ENCODE data around the gene RFX6. TPM values are rescaled to one million over a fixed set of nuclear protein-coding genes. Genes with fewer than 3 reads are reported as not detected.

RFX6 gene
- total RNA-seq, 1 experiment from 2014 or later: not detected

DNA sequence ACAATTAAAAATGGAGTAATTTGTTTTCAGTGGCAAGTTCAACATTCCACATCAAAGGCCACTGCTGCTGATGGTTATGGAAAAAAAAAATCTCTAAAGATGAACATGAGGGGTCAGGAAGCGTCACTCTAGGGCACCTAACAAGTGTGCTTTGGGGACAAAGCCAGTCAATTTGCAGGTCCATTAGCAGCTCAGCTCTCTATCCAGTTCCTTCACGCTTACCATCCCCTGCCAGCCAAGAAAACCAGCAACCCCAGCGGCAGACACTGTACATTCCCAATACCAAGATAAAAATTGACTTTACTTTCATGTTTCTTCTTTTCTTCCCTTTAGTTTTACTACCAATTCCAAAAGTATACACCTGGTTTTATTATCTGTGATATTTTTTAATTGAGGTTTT, 10.1 kb downstream of the RFX6 start:
- in situ Hi-C loops (cut with HindIII; ENCODE audit: low sequenced_read_pairs): no loop called here
- DNase-seq (ENCODE audit: low spot score): no peak

DNA sequence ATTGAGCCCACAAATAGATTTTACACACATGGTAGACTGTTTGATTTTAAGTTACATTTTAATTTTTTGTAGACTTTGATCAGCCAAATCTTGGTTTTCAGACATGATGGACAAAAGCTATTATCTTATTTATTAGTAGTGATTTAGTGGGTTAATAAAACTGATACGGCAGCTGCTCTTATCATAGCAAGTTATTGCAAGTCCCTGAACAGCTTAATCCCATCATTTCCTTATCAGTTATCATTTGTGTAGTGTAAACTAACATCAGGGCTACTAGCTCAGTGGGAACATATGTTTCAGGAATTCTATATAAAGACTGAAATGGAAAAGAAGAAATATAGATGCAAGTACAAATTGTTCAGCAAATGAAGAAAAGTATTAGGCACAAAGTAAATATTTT, 10.9 kb downstream of the RFX6 start:
- in situ Hi-C loops (cut with HindIII; ENCODE audit: low sequenced_read_pairs): no loop called here
- no peak for DNase-seq (ENCODE audit: low spot score)

DNA sequence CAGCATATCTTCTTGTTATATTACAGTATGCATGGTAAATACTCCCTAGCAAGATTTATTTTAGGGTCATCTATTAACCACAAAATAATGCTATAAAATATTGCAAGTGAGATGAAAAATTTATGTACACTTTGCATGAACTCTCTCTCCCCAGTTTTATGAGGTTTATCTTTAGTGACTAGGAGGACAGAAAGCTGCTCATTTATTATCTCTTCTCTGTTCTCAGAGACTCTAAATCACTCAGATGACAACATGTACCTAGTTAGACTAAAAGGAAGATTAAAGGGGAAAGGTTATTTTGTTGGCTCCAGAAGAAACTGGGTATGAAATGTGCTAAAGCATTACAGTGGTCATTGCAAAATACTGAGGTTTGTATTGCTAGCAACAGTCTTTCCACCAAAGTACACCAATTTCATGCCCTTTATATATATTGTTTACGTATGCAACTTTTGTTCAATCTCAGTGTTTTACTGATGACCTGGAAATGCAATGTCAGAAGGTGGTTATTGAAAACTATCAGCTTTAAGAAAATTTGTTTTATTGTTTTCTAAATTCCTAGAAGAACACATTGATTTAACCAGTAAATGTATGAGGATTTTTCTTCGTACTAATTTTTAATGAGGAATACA, 11.8 kb downstream of the RFX6 start:
- in situ Hi-C loops (cut with HindIII; ENCODE audit: low sequenced_read_pairs): no loop called here

DNA sequence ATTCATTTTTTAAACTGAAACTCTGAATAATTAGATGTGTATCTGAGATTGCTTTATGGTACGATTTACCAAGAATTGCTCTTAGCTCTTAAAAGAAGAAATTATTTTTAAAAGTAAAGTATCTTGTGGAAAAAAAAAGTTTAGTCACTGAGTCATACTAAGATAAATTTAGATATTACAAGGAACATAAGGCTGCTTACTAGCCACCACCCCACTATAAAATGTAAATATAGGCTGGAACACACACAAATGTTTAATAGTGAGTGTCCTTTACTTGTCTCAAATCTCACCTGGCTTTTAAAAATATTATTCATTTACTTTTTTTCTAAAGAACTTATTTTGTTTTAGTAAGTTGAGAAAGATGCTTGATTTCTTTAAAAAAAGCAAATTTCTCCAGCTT, 17.6 kb downstream of the RFX6 start:
- DNase-seq (ENCODE audit: low spot score): no peak
- in situ Hi-C loops (cut with HindIII; ENCODE audit: low sequenced_read_pairs): no loop called here

More for the DNA sequence above, 11.8 kb downstream of the RFX6 start:
- DNase-seq (ENCODE audit: low spot score): no peak

- no peak for DNase-seq (ENCODE audit: low spot score)
- in situ Hi-C loops (cut with HindIII; ENCODE audit: low sequenced_read_pairs): no loop called here
These were observed 18.9 kb downstream of the RFX6 start for GRCh38 chr6:116895935-116896334.

GRCh38 chr6:116902634-116903033, 25.6 kb downstream of the RFX6 start:
- no peak for DNase-seq (ENCODE audit: low spot score)
- in situ Hi-C loops (cut with HindIII; ENCODE audit: low sequenced_read_pairs): no loop called here

GRCh38 chr6:116922853-116923548, 46.0 kb downstream of the RFX6 start:
- in situ Hi-C loops (cut with HindIII; ENCODE audit: low sequenced_read_pairs): no loop called here
- no peak for DNase-seq (ENCODE audit: low spot score)

GRCh38 chr6:116924245-116924644, 47.2 kb downstream of the RFX6 start:
- in situ Hi-C loops (cut with HindIII; ENCODE audit: low sequenced_read_pairs): no loop called here
- DNase-seq (ENCODE audit: low spot score): no peak

DNA sequence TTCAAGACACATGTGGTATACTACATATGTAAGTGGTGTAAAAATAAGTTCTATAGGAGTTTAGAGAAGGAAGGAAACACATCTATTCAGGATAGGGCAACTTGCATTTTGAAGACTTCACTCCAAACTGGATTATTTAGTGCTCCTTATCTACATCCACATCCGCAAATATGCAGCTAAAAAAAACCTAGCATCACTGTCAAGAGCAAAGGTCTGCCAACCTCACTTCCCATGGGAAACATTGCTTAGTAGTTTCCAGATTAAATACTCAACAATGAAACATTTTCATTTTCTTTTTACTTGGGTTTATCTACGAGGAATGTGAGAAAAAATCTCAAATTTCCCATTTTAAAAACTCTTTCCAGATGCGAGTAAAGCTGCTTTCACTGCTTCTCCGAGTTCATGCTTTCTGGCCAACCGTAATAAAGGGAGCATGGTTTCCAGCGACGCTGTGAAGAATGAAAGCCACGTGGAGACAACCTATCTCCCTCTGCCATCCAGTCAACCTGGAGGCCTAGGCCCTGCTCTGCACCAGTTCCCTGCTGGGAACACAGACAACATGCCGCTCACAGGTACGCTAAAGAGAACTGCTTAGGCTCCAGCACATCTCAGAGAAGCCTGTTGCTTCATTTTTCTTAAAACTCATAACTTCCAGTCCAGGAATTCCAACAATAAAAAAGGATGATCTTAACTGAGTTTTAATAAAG, 48.2 kb downstream of the RFX6 start:
- DNase-seq (ENCODE audit: low spot score): no peak
- in situ Hi-C loops (cut with HindIII; ENCODE audit: low sequenced_read_pairs): no loop called here

DNA sequence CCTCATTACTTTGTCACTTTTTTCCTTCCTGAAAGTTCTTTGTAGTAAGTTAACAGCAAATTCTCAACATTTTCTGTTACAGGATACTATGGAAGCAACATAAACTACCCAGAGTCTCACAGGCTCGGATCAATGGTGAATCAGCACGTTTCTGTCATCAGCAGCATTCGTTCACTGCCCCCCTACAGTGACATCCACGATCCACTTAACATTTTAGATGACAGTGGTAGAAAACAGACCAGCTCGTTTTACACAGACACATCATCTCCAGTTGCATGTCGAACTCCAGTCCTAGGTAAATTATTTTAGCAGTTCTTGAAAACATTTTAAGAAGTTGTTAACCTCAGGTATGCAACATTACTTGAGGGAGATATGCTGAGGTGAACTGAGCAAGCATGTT, 51.6 kb downstream of the RFX6 start:
- in situ Hi-C loops (cut with HindIII; ENCODE audit: low sequenced_read_pairs): no loop called here
- DNase-seq (ENCODE audit: low spot score): no peak

DNA sequence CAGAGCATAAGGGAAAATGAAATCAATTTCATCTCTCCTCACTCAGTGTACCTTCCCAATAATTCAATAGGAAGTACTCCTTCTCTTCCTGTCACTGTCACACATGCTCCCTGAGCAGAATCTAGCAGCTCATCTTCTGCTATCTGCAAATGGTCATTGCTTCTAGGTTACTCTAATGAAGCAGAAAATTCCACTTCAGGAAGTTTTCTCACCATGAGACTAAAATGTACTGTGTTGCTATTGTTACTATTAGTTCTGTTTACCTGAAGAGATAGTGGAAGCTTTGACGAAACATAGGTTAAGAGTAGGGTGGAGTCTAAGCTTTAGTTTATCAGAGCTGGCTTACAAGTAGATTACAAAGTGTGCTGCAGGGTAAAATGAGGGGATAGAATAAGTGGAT, 52.8 kb downstream of the RFX6 start:
- no peak for DNase-seq (ENCODE audit: low spot score)
- in situ Hi-C loops (cut with HindIII; ENCODE audit: low sequenced_read_pairs): no loop called here

- in situ Hi-C loops (cut with HindIII; ENCODE audit: low sequenced_read_pairs): no loop called here
- no peak for DNase-seq (ENCODE audit: low spot score)
These were observed 54.4 kb downstream of the RFX6 start for GRCh38 chr6:116931456-116931855.

- in situ Hi-C loops (cut with HindIII; ENCODE audit: low sequenced_read_pairs): no loop called here
These were observed 55.5 kb downstream of the RFX6 start for GRCh38 chr6:116932496-116932895.

DNA sequence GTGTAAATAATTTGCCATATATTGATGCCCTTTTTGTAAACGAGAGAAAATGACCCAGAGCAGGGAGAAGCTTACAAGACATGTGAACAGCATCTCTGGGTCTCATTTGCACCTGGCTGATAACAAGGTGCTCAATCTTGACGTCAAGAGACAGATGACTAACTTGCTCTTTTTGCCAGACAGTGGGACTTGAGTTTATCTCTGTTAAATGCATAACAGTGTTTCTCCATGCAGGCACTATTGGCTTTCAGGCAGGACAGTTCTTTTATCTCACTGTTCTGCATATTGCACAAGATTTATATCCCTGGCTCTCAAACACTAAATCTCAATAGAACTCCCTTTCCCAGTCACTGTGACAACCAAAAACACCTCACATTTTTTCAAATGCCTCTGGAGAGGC, 56.4 kb downstream of the RFX6 start:
- no peak for DNase-seq (ENCODE audit: low spot score)
- in situ Hi-C loops (cut with HindIII; ENCODE audit: low sequenced_read_pairs): no loop called here

More at GRCh38 chr6:116932496-116932895, 55.5 kb downstream of the RFX6 start:
- no peak for DNase-seq (ENCODE audit: low spot score)

DNA sequence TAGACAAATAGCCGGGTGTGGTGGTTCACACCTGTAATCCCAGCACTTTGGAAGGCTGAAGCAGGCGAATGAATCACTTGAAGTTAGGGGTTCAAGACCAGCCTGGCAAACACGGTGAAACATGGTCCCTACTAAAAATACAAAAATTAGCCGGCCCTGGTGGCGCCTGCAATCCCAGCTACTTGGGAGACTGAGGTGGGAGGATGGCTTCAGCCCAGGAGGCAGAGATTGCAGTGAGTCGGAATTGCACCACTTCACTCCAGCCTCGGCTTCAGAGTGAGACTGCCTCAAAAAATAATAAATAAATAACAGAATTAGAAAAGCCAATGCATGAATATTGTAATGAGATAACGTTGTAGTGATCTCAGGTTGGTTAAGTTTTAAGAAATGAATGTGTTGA, 61.3 kb downstream of the RFX6 start:
- no peak for DNase-seq (ENCODE audit: low spot score)
- in situ Hi-C loops (cut with HindIII; ENCODE audit: low sequenced_read_pairs): no loop called here

DNA sequence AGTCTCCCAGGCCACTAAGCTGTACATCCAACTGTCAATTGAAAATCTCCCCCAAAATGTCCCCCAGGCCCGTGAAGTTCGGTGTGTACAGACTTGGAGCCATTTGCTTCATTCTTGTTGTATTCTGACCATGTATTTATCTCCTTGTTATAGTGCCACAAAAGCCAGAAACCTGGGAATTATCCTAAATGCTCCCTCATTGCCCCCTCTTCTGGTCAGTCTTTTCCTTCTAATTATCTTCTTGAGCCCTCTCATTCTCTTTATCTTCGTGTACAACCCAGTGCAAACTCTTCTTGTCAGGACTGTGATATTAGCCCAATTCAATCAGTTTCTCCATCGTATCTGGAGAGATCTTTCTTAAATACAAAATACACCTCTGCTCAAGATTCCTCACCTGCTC, 64.7 kb downstream of the RFX6 start:
- in situ Hi-C loops (cut with HindIII; ENCODE audit: low sequenced_read_pairs): no loop called here
- DNase-seq (ENCODE audit: low spot score): no peak

DNA sequence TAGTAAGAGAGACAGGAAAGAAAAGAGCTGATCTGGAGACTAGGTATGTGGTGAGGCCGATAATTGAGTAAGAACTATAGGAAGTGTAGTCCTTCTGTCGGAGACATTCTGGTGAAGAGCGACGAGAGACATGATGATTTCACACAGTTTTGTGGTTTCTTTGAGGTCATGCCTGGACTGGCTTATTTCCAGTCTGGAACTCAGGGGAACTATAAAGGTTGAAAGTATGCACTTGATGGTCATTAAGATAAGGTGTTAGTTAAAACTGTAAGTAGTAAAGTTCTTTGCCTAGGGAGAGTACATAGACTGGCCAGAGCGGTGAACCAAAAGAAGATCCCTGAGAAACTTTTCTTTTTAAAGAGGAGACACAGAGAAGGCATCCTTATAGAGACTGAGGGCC, 68.8 kb downstream of the RFX6 start:
- no peak for DNase-seq (ENCODE audit: low spot score)
- in situ Hi-C loops (cut with HindIII; ENCODE audit: low sequenced_read_pairs): no loop called here

DNA sequence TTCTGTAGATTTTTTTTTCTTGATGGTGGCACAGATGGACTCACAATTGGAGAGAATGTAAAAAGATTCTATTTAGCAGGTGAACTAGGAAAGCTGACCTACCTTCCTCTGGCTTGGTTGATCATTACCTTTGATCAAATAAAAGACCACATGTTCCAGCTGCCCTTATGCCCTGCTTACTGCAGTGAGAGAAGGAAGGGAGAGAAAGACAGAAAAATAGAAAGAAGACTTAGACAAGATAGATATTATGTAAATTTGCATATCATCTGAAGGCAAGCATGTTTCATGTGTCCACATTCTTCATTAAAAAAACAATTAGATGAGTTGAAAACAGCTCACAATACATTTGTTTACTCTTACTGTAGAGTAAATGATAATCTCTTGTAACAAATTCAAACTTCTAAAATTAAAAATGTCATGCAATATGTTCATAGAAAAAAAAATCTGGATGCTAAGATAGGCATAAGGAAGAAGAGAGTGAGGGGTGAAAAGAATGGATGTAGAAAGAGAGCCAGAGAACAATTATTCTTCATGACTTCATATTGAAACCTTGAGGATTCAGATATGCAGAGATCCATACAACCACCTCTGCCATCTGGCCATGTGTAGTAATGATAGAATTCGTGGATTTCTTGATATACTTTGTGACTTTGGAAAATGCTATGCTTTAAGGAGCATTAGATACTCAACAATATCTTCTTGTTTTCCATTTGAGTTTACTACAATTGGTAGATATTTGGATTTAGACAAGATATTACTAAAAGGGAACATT, 71.7 kb downstream of the RFX6 start:
- DNase-seq (ENCODE audit: low spot score): no peak
- in situ Hi-C loops (cut with HindIII; ENCODE audit: low sequenced_read_pairs): no loop called here

DNA sequence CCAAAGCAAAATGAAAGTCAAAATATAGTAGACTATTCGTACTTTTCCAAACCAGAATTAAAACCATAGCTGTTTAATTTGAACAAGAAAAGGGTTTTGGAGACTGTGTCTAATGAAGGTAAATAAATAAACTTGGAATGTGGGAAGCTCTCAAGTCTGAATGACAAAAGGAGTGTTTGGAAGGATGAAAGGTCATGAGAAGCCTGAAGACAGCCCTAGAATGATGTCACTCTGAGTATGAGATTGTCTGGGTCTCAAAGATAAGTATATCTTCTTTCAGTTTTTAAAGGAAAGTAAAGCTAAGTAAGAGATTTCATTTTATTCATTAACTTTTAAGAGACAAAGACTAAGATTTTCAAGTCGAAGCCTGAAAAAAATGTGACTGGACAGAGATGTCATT, 72.9 kb downstream of the RFX6 start:
- in situ Hi-C loops (cut with HindIII; ENCODE audit: low sequenced_read_pairs): no loop called here
- no peak for DNase-seq (ENCODE audit: low spot score)

DNA sequence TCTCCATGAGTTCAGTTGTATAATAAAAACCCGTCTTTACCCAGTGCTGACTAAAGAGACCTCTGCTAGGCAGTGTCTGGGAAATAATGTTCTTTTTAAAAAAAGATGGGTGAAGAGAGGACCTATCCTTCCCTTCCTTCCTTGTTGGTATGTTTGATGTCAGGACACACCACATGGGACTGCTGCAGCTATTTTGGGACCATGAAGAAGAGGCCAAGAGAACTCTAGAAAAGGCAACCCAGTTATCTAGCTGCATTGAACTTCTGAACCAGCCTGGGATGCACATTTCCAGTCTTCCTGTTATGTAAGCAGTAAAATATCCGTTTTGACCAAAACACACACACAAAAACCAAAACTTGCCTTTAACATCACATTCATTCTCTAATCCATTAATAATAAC, 77.3 kb downstream of the RFX6 start:
- in situ Hi-C loops (cut with HindIII; ENCODE audit: low sequenced_read_pairs): no loop called here
- no peak for DNase-seq (ENCODE audit: low spot score)

Measured in G401 (cell line).